Left ventricle myocardium inferior (tissue), 1 donor: ENCODE data around the gene HHIP. TPM values are rescaled to one million over a fixed set of nuclear protein-coding genes. Genes with fewer than 3 reads are reported as not detected.

Source experiments
- DNase-seq: peaks from one replicate; pipeline ENCODE4 v3.0.0-alpha.2; 2020
- H3K27ac ChIP-seq: fragments of 200-600 bp; replicated peaks from 2 replicates; pipeline ENCODE4 v1.8.0; 2021
- H3K27me3 ChIP-seq: fragments of 200-600 bp; 2 replicates; pipeline ENCODE4 v1.8.0; 2021; ENCODE audit warnings: low read depth
- H3K36me3 ChIP-seq: fragments of 200-600 bp; 2 replicates; pipeline ENCODE4 v1.8.0; 2021
- H3K4me1 ChIP-seq: fragments of 200-600 bp; 2 replicates; pipeline ENCODE4 v1.8.0; 2021
- H3K4me3 ChIP-seq: fragments of 200-600 bp; 2 replicates; pipeline ENCODE4 v1.8.0; 2021; ENCODE audit warnings: mild to moderate bottlenecking, moderate library complexity
- H3K9me3 ChIP-seq: fragments of 200-600 bp; replicated peaks from 2 replicates; pipeline ENCODE4 v1.8.0; 2021
- intact Hi-C: fragments of 100-400 bp; cut with micrococcal nuclease; formaldehyde crosslinking; loops from one replicate; pipeline ENCODE4 v1.11.0; 2022
- total RNA-seq: library from RNA; stranded (reverse); fragmentation: NEBNext Ultra II Directional; extraction: Animal tissue kit (Norgen Biotek cat#: 25700); gene quantifications from one replicate; pipeline ENCODE4 v1.2.1, GENCODE V29; 2021
- TF ChIP-seq, protein P1 (sequence below): fragments of 200-600 bp; IDR thresholded peaks from 2 replicates; pipeline ENCODE4 v1.8.0; 2021; ENCODE audit warnings: antibody characterized with exemption, mild to moderate bottlenecking, borderline replicate concordance
- donor health status: DM: no; HTN: yes; CAD: no; lungs with severe emphysema.

The HHIP gene
- total RNA-seq, 1 donor from 2014 or later: not detected

DNA sequence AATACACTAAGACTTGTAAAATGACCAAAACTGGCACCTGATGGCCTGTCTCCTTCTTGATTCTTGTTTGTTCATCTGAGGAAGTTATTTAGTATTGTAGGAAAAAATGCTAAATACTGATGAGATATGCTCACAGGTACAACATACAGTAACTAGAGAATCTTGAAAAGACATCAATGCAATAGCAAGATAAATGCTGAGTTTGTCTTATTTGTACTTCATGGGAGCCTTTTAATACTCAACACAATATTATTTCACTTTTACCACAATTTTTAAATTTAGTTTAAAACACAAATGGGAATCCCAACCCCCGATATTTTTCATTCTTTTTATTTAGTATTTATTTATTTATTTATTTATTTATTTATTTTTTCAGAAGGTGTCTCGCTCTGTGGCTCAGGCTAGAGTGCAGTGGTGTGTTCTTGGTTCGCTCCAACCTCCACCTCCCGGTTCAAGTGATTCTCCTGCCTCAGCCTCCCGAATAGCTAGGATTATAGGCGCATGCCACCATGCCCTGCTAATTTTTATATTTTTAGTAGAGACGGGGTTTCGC is 12.1 kb downstream of the HHIP start:
- TF ChIP-seq, protein P1, sequence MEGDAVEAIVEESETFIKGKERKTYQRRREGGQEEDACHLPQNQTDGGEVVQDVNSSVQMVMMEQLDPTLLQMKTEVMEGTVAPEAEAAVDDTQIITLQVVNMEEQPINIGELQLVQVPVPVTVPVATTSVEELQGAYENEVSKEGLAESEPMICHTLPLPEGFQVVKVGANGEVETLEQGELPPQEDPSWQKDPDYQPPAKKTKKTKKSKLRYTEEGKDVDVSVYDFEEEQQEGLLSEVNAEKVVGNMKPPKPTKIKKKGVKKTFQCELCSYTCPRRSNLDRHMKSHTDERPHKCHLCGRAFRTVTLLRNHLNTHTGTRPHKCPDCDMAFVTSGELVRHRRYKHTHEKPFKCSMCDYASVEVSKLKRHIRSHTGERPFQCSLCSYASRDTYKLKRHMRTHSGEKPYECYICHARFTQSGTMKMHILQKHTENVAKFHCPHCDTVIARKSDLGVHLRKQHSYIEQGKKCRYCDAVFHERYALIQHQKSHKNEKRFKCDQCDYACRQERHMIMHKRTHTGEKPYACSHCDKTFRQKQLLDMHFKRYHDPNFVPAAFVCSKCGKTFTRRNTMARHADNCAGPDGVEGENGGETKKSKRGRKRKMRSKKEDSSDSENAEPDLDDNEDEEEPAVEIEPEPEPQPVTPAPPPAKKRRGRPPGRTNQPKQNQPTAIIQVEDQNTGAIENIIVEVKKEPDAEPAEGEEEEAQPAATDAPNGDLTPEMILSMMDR: no peak
- Histone ChIP-seq H3K4me1 (no peaks in the 10 kb centered on the region), H3K27ac (no peak overlapping the region), H3K4me3 (no peak overlapping the region), H3K9me3 (no peaks in the 10 kb centered on the region), H3K27me3 (no peaks in the 10 kb centered on the region), H3K36me3 (no peaks in the 10 kb centered on the region)
- intact Hi-C loops: no loop called here
- DNase-seq: no peak

DNA sequence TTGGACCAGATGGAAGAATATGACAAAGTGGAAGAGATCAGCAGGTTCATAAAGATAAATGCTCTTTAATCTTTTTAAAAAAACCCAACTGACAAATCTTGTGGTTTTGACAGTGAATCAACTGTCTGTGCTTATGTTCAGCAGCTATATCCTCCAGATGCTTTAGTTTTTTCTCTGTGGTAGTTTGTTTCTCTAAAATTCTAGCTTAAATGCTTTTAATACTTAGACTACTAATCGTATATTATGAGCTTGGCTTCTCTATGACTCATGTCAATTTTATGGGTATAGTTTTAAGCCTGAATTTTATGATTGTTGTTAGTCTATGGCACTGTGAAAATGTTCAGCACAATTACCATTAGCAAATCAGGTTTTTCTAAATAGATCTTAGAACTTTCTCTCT is 12.9 kb downstream of the HHIP start:
- Histone ChIP-seq H3K27ac (no peak overlapping the region), H3K27me3 (no peaks in the 10 kb centered on the region), H3K36me3 (no peaks in the 10 kb centered on the region), H3K4me3 (no peak overlapping the region), H3K4me1 (no peaks in the 10 kb centered on the region), H3K9me3 (no peaks in the 10 kb centered on the region)
- intact Hi-C loops: no loop called here
- TF ChIP-seq, protein P1: no peak
- DNase-seq: no peak

DNA sequence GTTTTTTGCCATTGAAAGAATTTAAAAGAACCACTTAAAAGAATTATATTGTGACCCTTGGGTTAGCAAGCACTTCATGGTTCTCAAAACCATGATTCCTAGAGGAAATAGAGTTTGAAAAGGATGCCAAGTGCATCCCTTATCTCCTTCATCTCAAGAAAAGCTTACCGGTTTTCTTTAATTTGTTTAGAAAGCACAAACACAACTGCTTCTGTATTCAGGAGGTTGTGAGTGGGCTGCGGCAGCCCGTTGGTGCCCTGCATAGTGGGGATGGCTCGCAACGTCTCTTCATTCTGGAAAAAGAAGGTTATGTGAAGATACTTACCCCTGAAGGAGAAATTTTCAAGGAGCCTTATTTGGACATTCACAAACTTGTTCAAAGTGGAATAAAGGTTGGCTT is 13.5 kb downstream of the HHIP start:
- intact Hi-C loops: no loop called here
- H3K4me1 ChIP-seq: no peaks in the 10 kb centered on the region
- no peaks in the 10 kb centered on the region for H3K27me3 ChIP-seq
- H3K9me3 ChIP-seq: no peaks in the 10 kb centered on the region
- H3K27ac ChIP-seq: no peak overlapping the region
- H3K36me3 ChIP-seq: no peaks in the 10 kb centered on the region
- H3K4me3 ChIP-seq: no peak overlapping the region
- TF ChIP-seq, protein P1: no peak
- no peak for DNase-seq

DNA sequence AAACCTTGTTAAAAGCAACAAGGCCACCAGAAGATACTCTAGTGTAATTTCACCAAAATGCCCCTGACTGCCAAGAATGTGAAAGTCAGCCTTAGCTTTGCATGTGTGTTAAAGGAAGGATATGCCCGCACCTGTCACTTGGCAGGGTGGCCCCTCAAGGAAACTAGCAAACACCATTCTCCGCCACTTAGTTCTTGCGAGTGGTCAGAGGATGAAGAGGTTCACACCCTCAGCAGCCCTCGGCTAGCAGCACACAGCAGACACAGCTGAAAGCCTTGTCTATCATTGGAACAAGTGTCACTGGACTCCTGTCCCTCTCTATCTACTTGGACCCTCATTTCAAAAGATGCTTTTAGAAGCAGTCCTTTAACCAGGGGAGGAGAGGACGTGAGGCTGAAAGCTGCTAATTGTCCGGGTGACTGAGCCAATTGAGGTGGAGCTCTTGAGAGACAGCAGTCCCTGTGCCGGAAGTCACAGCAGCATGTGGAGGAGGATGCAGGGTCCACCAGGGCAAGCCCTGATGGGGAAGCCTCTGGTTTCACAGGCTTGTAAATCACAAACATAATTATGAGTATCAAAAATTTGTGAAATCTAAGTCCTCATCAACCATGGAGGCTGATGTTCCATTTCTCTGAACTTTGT is 18.0 kb downstream of the HHIP start:
- no peak for DNase-seq
- TF ChIP-seq, protein P1: no peak

DNA sequence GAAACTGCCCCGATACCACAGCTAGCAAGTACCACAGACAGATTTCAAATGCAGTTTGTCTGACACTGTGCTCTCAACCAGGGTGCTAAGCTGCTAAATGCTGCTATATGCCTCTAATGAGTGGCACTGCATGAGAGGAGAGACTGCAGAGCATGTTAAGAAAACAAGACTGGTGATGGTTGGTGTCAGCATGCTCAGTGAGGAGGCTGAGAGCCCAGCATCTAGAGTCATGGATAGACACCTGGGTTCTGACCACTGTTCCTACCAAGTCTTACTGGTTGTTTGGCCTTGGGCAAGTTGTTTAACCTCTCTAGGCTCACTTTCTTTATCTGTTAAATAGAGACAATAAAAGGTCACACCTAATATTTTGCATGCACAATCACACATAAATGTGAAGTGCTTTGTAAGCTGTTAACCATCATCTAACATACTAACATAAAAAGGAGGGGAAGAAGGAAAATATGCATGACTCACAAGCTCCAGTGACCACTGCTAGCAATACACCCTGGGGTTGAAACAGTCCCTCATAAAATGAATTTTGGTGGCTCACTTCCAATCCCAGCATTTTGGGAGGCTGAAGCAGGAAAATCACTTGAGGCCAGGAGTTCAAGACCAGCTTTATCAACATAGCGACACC is 20.7 kb downstream of the HHIP start:
- H3K36me3 ChIP-seq: no peaks in the 10 kb centered on the region
- no peak overlapping the region for H3K4me3 ChIP-seq
- H3K9me3 ChIP-seq: no peaks in the 10 kb centered on the region
- H3K4me1 ChIP-seq: no peaks in the 10 kb centered on the region
- H3K27ac ChIP-seq: no peak overlapping the region
- TF ChIP-seq, protein P1: no peak
- intact Hi-C loops: no loop called here
- no peak for DNase-seq
- no peaks in the 10 kb centered on the region for H3K27me3 ChIP-seq

More for the DNA sequence above, 18.0 kb downstream of the HHIP start:
- intact Hi-C loops: no loop called here
- H3K36me3 ChIP-seq: no peaks in the 10 kb centered on the region
- no peaks in the 10 kb centered on the region for H3K4me1 ChIP-seq
- H3K27ac ChIP-seq: no peak overlapping the region
- no peaks in the 10 kb centered on the region for H3K27me3 ChIP-seq
- no peak overlapping the region for H3K4me3 ChIP-seq
- H3K9me3 ChIP-seq: no peaks in the 10 kb centered on the region
